K562 (cell line): Measurements from ENCODE around the gene PPP2R3B. TPM values are rescaled to one million over a fixed set of nuclear protein-coding genes. Genes with fewer than 3 reads are reported as not detected.

Experiments
- ATAC-seq: fragments of 200-7000 bp; cut with Tn5 transposase; 3 replicates; pipeline ENCODE4 v1.9.1; 2020; ENCODE audit warnings: moderate library complexity
- BruUV-seq: library from RNA; stranded (reverse); fragments of 400-500 nt; replicated peaks from 2 replicates; lab custom pipeline; 2021; lab: Mats Ljungman, UMichigan
- CTCF ChIA-PET: fragments of 300-600 bp; formaldehyde crosslinking; extraction: SDS; loops from one replicate; lab custom pipeline; 2021; ENCODE audit warnings: low intra/inter-chr PET ratio; lab: Yijun Ruan, JAX
- POLR2A ChIA-PET: fragments of 300-600, 350-650 bp; sonication (Branson Sonifier 250); formaldehyde crosslinking; extraction: SDS; loops from one replicate; lab custom pipeline; 2021; ENCODE audit warnings: antibody characterized with exemption, inconsistent platforms; lab: Yijun Ruan, JAX
- DNase-seq, 4 experiments: peaks; one replicate each; pipeline versions ENCODE4 v3.0.0 to v3.0.0-alpha.2; 2011 to 2018; ENCODE audit warnings: low spot score in 3 of 4, mixed read lengths in 3 of 4; ENCODE audit errors: extremely low read depth in 1 of 4
- FAIRE-seq: peaks from 2 replicates; lab custom pipeline; 2011; peaks lifted over from hg19 to GRCh38; lab: Jason Lieb, UNC
- H2AFZ ChIP-seq: 2 replicates; pipeline ENCODE4 v1.6.0; 2011; ENCODE audit warnings: low read depth, low read length, control low read depth, inconsistent platforms
- H3K27ac ChIP-seq: fragments of 200-600 bp; 3 replicates; pipeline ENCODE4 v1.8.0; 2011; ENCODE audit warnings: low read depth, mild to moderate bottlenecking, control low read depth, inconsistent platforms, low read length, moderate library complexity, mixed read lengths; ENCODE audit errors: extremely low read depth
- H3K27me3 ChIP-seq, 2 experiments: fragments of 300-600 bp in 1 of 2; 2 replicates in 1 of 2; 3 replicates in 1 of 2; pipeline versions ENCODE4 v1.6.0 to v1.8.0; 2011; ENCODE audit warnings: inconsistent platforms in 2 of 2, low read length in 2 of 2, mild to moderate bottlenecking in 1 of 2, mixed read lengths in 1 of 2, moderate library complexity in 1 of 2; ENCODE audit not compliant: control insufficient read depth in 2 of 2, insufficient read depth in 2 of 2
- H3K36me3 ChIP-seq: fragments of 300-600 bp; 3 replicates; pipeline ENCODE4 v1.8.0; 2011; ENCODE audit warnings: mild to moderate bottlenecking, low read length, inconsistent platforms; ENCODE audit not compliant: control insufficient read depth, insufficient read depth
- H3K4me1 ChIP-seq, 2 experiments: fragments of 200-600 bp in 1 of 2; replicated peaks in 1 of 2; 2 replicates in 1 of 2; 3 replicates in 1 of 2; pipeline versions ENCODE4 v1.5.1 to v1.8.0; 2011; ENCODE audit warnings: inconsistent platforms in 2 of 2, low read length in 2 of 2, mild to moderate bottlenecking in 1 of 2, mixed read lengths in 1 of 2, moderate library complexity in 1 of 2; ENCODE audit not compliant: control insufficient read depth in 2 of 2, insufficient read depth in 2 of 2
- H3K4me2 ChIP-seq: 2 replicates; pipeline ENCODE4 v1.6.1; 2011; ENCODE audit warnings: low read length, control low read depth, inconsistent platforms, mixed read lengths; ENCODE audit not compliant: insufficient read depth
- H3K4me3 ChIP-seq: fragments of 200-600 bp; sonication (generic), shearing (Covaris generic); 2 replicates; pipeline ENCODE4 v1.5.1; 2016; ENCODE audit warnings: control low read depth, inconsistent platforms
- H3K79me2 ChIP-seq: fragments of 200-600 bp; 3 replicates; pipeline ENCODE4 v1.8.0; 2011; ENCODE audit warnings: low read length, inconsistent platforms; ENCODE audit not compliant: control insufficient read depth, insufficient read depth
- H3K9ac ChIP-seq, 2 experiments: 2 replicates each; pipeline versions ENCODE4 v1.6.0 to v1.6.1; 2011; ENCODE audit warnings: low read depth in 2 of 2, low read length in 2 of 2, control low read depth in 1 of 2, inconsistent platforms in 1 of 2, mild to moderate bottlenecking in 1 of 2, mixed read lengths in 1 of 2; ENCODE audit not compliant: insufficient read depth in 1 of 2
- H3K9me1 ChIP-seq: one replicate; pipeline ENCODE4 v1.6.0; 2011; ENCODE audit warnings: inconsistent platforms, mild to moderate bottlenecking, low read length, moderate library complexity; ENCODE audit not compliant: control insufficient read depth, insufficient read depth
- H3K9me3 ChIP-seq: replicated peaks from 2 replicates; pipeline ENCODE4 v1.5.1; 2011; ENCODE audit warnings: low read depth, low read length, inconsistent platforms; ENCODE audit not compliant: control insufficient read depth, insufficient read depth
- H4K20me1 ChIP-seq: replicated peaks from 2 replicates; pipeline ENCODE4 v1.6.1; 2011; ENCODE audit warnings: low read length, inconsistent platforms, mixed read lengths; ENCODE audit not compliant: control insufficient read depth, insufficient read depth
- ARHGAP35 ChIP-seq: fragments of 450-650 bp; IDR thresholded peaks from 2 replicates; pipeline ENCODE4 v1.6.1; 2018; ENCODE audit not compliant: partially characterized antibody
- CBFB ChIP-seq: sonication (generic); formaldehyde crosslinking; IDR thresholded peaks from 2 replicates; pipeline ENCODE4 v1.4.0; 2020; ENCODE audit warnings: mild to moderate bottlenecking, missing genetic modification reagents
- DIDO1 ChIP-seq: fragments of 450-650 bp; IDR thresholded peaks from 2 replicates; pipeline ENCODE4 v1.6.1; 2016; ENCODE audit warnings: low read depth, missing biosample characterization, missing genetic modification characterization
- HMG20A ChIP-seq: fragments of 450-650 bp; formaldehyde crosslinking; conservative IDR thresholded peaks from 2 replicates; pipeline ENCODE4 v1.4.0; 2020; ENCODE audit warnings: mild to moderate bottlenecking, mixed read lengths
- NR1H2 ChIP-seq: sonication (generic); formaldehyde crosslinking; IDR thresholded peaks from 2 replicates; pipeline ENCODE4 v1.4.0; 2020; ENCODE audit warnings: mild to moderate bottlenecking, missing genetic modification reagents
- NR3C1 ChIP-seq: sonication (generic); formaldehyde crosslinking; IDR thresholded peaks from 2 replicates; pipeline ENCODE4 v1.8.1; 2022; ENCODE audit warnings: missing genetic modification reagents
- PRMT5 ChIP-seq: sonication (generic); formaldehyde crosslinking; IDR thresholded peaks from 2 replicates; pipeline ENCODE4 v1.5.0; 2020; ENCODE audit warnings: missing genetic modification reagents
- SP2 ChIP-seq: IDR thresholded peaks from 2 replicates; pipeline ENCODE4 v1.6.1; 2011; ENCODE audit warnings: mild to moderate bottlenecking, low read depth, low read length, moderate library complexity; ENCODE audit not compliant: poor library complexity, severe bottlenecking; ENCODE audit errors: extremely low read depth
- SPI1 ChIP-seq: IDR thresholded peaks from 2 replicates; pipeline ENCODE4 v1.6.1; 2011; ENCODE audit warnings: low read depth, low read length, control low read depth, borderline replicate concordance
- ZNF134 ChIP-seq: fragments of 250-450 bp; sonication (Bioruptor Pico); conservative IDR thresholded peaks from 2 replicates; pipeline ENCODE4 v1.4.0; 2020
- ZNF76 ChIP-seq: fragments of 250-450 bp; sonication (Bioruptor Pico); IDR thresholded peaks from 2 replicates; pipeline ENCODE4 v1.4.0; 2020; ENCODE audit warnings: mild to moderate bottlenecking, moderate library complexity, borderline replicate concordance
- WGBS: fragments of 100-300 bp; shearing (Covaris generic); methylation state at CpG from one replicate; pipeline ENCODE4 v1.1.6; 2016; ENCODE audit warnings: low coverage, mixed read lengths; ENCODE audit not compliant: insufficient coverage; ENCODE audit errors: missing lambda C conversion rate; 5-methylcytosine and 5-hydroxymethylcytosine counted together
- in situ Hi-C: fragments of 300-500 bp; cut with MboI; formaldehyde crosslinking; loops from 4 replicates; pipeline ENCODE4 v1.15.0; 2018; ENCODE audit warnings: inconsistent platforms, mixed read lengths
- intact Hi-C: fragments of 100-400 bp; cut with micrococcal nuclease; formaldehyde crosslinking; loops from 2 replicates; pipeline ENCODE4 v1.14.2; 2022
- polyA plus RNA-seq, 8 experiments: library from polyadenylated mRNA; depleted of rRNA in 4 of 8; stranded (reverse) in 5 of 8; unstranded in 3 of 8; fragments of >200 nt; fragmentation: Nextera tagmentation in 2 of 8; fragmentation: Illumina TruSeq in 1 of 8; extraction: Ambion mirVana in 2 of 8; extraction: Trizol in 1 of 8; gene quantifications; 2 replicates each; pipeline versions ENCODE4 v1.2.1 to v1.2.3, GENCODE V29; 2011 to 2014; ENCODE audit warnings: inconsistent platforms in 1 of 8, missing spikeins in 1 of 8
- total RNA-seq, 7 experiments: library from RNA; depleted of rRNA in 6 of 7; stranded (reverse); fragments of >200 nt in 6 of 7; fragmentation: Illumina TruSeq in 2 of 7; extraction: Trizol in 2 of 7; gene quantifications; 2 replicates each; pipeline versions ENCODE4 v1.2.1 to v1.2.3, GENCODE V29; 2011 to 2021; ENCODE audit warnings: low replicate concordance in 1 of 7
- TF ChIP-seq, protein P1 (sequence below): fragments of 250-450 bp; sonication (Bioruptor Pico); IDR thresholded peaks from 2 replicates; pipeline ENCODE4 v1.9.0; 2021; ENCODE audit warnings: mild to moderate bottlenecking, inconsistent platforms
- TF ChIP-seq, protein P2 (sequence below), 3 experiments: fragments of 200-800 bp in 1 of 3; sonication (Bioruptor generic) in 1 of 3; sonication (generic) in 1 of 3; formaldehyde crosslinking in 1 of 3; IDR thresholded peaks; 2 replicates each; pipeline versions ENCODE4 v1.6.1 to v1.8.0; 2016 to 2022; ENCODE audit warnings: mild to moderate bottlenecking in 2 of 3, missing compliant biosample characterization in 2 of 3, missing genetic modification characterization in 2 of 3, missing genetic modification reagents in 1 of 3
- TF ChIP-seq, protein P3 (sequence below): fragments of 250-450 bp; sonication (Bioruptor Pico); IDR thresholded peaks from 2 replicates; pipeline ENCODE4 v1.5.0; 2021
- TF ChIP-seq, protein P4 (sequence below): IDR thresholded peaks from 2 replicates; pipeline ENCODE4 v1.6.1; 2011; ENCODE audit warnings: borderline replicate concordance, low read depth, mild to moderate bottlenecking, moderate library complexity, low read length; ENCODE audit not compliant: insufficient read depth, poor library complexity, severe bottlenecking

PPP2R3B gene
- total and polyA plus RNA-seq, 9 of the 15 experiments (the other 6 are each of a cell fraction or from before 2014, with no cell fraction given): 0.04 to 18.2 (median 8.2) TPM; not detected in 1

DNA sequence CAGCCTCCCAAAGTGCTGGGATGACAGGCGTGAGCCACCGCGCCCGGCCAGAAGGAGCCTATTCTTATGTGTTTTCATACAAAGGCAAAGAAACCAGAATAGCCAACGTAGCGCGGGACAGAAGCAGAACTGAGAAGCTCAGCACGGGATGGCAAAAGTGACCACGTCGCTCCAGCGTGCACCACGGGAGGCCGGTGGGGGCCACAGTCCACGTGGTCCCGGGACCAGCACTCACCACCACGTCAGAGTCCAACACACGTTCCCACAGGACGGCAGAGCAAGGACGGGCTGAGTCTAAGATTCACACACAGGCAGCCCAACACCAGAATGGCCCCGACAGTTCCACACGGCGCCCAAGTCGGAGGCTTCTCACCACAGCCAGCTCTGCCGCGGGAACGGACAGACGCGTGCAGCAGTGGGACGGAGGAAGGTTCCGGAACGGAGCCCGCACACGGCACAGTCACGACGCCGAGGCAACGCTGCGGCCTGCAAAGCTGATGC, 49.3 kb downstream of the PPP2R3B start (continued):
- TF ChIP-seq, protein P1, sequence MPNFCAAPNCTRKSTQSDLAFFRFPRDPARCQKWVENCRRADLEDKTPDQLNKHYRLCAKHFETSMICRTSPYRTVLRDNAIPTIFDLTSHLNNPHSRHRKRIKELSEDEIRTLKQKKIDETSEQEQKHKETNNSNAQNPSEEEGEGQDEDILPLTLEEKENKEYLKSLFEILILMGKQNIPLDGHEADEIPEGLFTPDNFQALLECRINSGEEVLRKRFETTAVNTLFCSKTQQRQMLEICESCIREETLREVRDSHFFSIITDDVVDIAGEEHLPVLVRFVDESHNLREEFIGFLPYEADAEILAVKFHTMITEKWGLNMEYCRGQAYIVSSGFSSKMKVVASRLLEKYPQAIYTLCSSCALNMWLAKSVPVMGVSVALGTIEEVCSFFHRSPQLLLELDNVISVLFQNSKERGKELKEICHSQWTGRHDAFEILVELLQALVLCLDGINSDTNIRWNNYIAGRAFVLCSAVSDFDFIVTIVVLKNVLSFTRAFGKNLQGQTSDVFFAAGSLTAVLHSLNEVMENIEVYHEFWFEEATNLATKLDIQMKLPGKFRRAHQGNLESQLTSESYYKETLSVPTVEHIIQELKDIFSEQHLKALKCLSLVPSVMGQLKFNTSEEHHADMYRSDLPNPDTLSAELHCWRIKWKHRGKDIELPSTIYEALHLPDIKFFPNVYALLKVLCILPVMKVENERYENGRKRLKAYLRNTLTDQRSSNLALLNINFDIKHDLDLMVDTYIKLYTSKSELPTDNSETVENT (CRISPR knock-in tag): no peak
- TF ChIP-seq HMG20A (CRISPR knock-in tag) (no peak), SPI1 (no peak), CBFB (CRISPR knock-in tag) (no peak)

DNA sequence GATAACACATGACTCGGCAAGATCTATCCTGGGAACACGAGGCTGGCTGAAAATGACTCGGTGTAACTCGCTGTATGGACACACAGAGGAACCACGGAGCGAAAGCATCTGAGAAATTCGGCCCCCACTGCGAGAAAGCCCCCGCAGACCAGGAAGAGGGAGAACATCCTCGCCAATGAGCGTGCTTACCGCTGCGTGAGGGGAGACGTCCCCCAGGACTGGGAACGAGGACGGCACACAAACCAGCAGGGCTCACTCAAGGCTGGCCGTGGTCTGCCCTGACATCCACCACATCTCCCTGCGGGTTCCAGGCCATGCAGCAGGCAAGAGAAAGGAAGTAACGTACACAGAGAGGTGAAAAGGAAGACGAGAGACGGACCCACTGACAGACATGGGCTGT, 50.5 kb downstream of the PPP2R3B start:
- H2AFZ ChIP-seq: no peak overlapping the region
- no peaks in the 10 kb centered on the region for H3K27me3 ChIP-seq
- no peaks in the 10 kb centered on the region for H3K9me3 ChIP-seq
- DNase-seq (no peak), ATAC-seq (no peak), FAIRE-seq (no peak)
- no peaks in the 10 kb centered on the region for H3K9me1 ChIP-seq
- no peak overlapping the region for H3K4me2 ChIP-seq
- peaks cover 0 to 4% of the 10 kb centered on the region in 2 experiments; a peak in 2 of 5 replicates for H3K4me1 ChIP-seq
- WGBS: 64% methylated on average over 8 of the region's 21 CpGs
- intact Hi-C loops (no loop called here), in situ Hi-C loops (no loop called here)
- H3K36me3 ChIP-seq: no peaks in the 10 kb centered on the region
- no peak overlapping the region for H3K4me3 ChIP-seq
- H3K9ac ChIP-seq: no peak overlapping the region
- BruUV-seq: no TSS peak
- H4K20me1 ChIP-seq: no peaks in the 10 kb centered on the region
- H3K79me2 ChIP-seq: no peaks in the 10 kb centered on the region
- CTCF ChIA-PET: no interaction called here
- H3K27ac ChIP-seq: no peak overlapping the region
- POLR2A ChIA-PET: no interaction called here
- TF ChIP-seq ZNF134 (CRISPR knock-in tag): no peak
- no peak for TF ChIP-seq ZNF76 (CRISPR knock-in tag)
- no peak for TF ChIP-seq PRMT5 (CRISPR knock-in tag)
- TF ChIP-seq, protein P2, sequence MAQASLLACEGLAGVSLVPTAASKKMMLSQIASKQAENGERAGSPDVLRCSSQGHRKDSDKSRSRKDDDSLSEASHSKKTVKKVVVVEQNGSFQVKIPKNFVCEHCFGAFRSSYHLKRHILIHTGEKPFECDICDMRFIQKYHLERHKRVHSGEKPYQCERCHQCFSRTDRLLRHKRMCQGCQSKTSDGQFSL (CRISPR knock-in tag; IDR thresholded peaks at IDR 0.05): no peak
- TF ChIP-seq, protein P2 (tag; IDR thresholded peaks at IDR 0.05): no peak
- TF ChIP-seq NR3C1 (CRISPR knock-in tag): no peak
- TF ChIP-seq ARHGAP35: no peak
- no peak for TF ChIP-seq NR1H2
- no peak for TF ChIP-seq SP2
- TF ChIP-seq, protein P3, sequence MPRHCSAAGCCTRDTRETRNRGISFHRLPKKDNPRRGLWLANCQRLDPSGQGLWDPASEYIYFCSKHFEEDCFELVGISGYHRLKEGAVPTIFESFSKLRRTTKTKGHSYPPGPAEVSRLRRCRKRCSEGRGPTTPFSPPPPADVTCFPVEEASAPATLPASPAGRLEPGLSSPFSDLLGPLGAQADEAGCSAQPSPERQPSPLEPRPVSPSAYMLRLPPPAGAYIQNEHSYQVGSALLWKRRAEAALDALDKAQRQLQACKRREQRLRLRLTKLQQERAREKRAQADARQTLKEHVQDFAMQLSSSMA (CRISPR knock-in tag): no peak
- TF ChIP-seq, protein P4, sequence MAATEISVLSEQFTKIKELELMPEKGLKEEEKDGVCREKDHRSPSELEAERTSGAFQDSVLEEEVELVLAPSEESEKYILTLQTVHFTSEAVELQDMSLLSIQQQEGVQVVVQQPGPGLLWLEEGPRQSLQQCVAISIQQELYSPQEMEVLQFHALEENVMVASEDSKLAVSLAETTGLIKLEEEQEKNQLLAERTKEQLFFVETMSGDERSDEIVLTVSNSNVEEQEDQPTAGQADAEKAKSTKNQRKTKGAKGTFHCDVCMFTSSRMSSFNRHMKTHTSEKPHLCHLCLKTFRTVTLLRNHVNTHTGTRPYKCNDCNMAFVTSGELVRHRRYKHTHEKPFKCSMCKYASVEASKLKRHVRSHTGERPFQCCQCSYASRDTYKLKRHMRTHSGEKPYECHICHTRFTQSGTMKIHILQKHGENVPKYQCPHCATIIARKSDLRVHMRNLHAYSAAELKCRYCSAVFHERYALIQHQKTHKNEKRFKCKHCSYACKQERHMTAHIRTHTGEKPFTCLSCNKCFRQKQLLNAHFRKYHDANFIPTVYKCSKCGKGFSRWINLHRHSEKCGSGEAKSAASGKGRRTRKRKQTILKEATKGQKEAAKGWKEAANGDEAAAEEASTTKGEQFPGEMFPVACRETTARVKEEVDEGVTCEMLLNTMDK: no peak
- no peak for TF ChIP-seq DIDO1 (tag)
